ENCODE data around the gene PPP2R2D. TPM values are rescaled to one million over a fixed set of nuclear protein-coding genes. Genes with fewer than 3 reads are reported as not detected.

The PPP2R2D gene
- total RNA-seq, 2 donors from 2014 or later: 35.5 to 37.5 TPM

- TF ChIP-seq CTCF (conservative IDR thresholded peaks at IDR 0.05): no peak
- Histone ChIP-seq H3K36me3 (ENCODE audit: control insufficient read depth, insufficient read depth, low read length) (peaks cover 80% of the 10 kb centered on the region), H3K9me3 (ENCODE audit: control insufficient read depth, low read length) (no peaks in the 10 kb centered on the region), H3K27me3 (ENCODE audit: control insufficient read depth, insufficient read depth, low read length, poor library complexity, severe bottlenecking) (no peaks in the 10 kb centered on the region), H3K27ac (ENCODE audit: low read depth, low read length) (no peak overlapping the region), H3K4me3 (ENCODE audit: low read length) (no peak overlapping the region), H3K9ac (ENCODE audit: extremely low read depth, low read length, poor library complexity, severe bottlenecking) (no peak overlapping the region), H3K4me1 (ENCODE audit: control insufficient read depth, insufficient read depth, low read length) (no peaks in the 10 kb centered on the region)
- H3K27ac Mint-ChIP-seq: no peak overlapping the region
- no peak for DNase-seq
- peaks cover 83% of the 10 kb centered on the region for H3K36me3 Mint-ChIP-seq (ENCODE audit: low read depth)
- H3K4me1 Mint-ChIP-seq: no peaks in the 10 kb centered on the region
- 100% methylated on average over 1 of the region's 1 CpG; no CpG with 5 or more reads in 1 of the 2 experiments for WGBS, 2 experiments (ENCODE audit: insufficient coverage in 1 of 2, insufficient read length in 1 of 2)
- no peak overlapping the region for H3K4me3 Mint-ChIP-seq
- no peaks in the 10 kb centered on the region for H3K9me3 Mint-ChIP-seq
- H3K27me3 Mint-ChIP-seq (ENCODE audit: insufficient read depth): no peaks in the 10 kb centered on the region
Measured at GRCh38 chr10:131942455-131942854, 41.6 kb downstream of the PPP2R2D start.

GRCh38 chr10:131943021-131943814, 42.4 kb downstream of the PPP2R2D start:
- Mint-ChIP-seq H3K27me3 (ENCODE audit: insufficient read depth) (no peaks in the 10 kb centered on the region), H3K4me1 (no peaks in the 10 kb centered on the region), H3K9me3 (no peaks in the 10 kb centered on the region), H3K4me3 (no peak overlapping the region), H3K27ac (no peak overlapping the region), H3K36me3 (ENCODE audit: low read depth) (peaks cover 84% of the 10 kb centered on the region)
- peak; percentile 81 for TF ChIP-seq CTCF (conservative IDR thresholded peaks at IDR 0.05)
- H3K4me3 ChIP-seq (ENCODE audit: low read length): no peak overlapping the region
- peaks cover 83% of the 10 kb centered on the region for H3K36me3 ChIP-seq (ENCODE audit: control insufficient read depth, insufficient read depth, low read length)
- WGBS, 2 experiments (ENCODE audit: insufficient coverage in 1 of 2, insufficient read length in 1 of 2): 67 to 83% methylated on average over 3 to 11 of the region's 11 CpGs
- H3K27ac ChIP-seq (ENCODE audit: low read depth, low read length): no peak overlapping the region
- H3K27me3 ChIP-seq (ENCODE audit: control insufficient read depth, insufficient read depth, low read length, poor library complexity, severe bottlenecking): no peaks in the 10 kb centered on the region
- H3K9me3 ChIP-seq (ENCODE audit: control insufficient read depth, low read length): no peaks in the 10 kb centered on the region
- no peak overlapping the region for H3K9ac ChIP-seq (ENCODE audit: extremely low read depth, low read length, poor library complexity, severe bottlenecking)
- H3K4me1 ChIP-seq (ENCODE audit: control insufficient read depth, insufficient read depth, low read length): no peaks in the 10 kb centered on the region
- peak; percentile 87 for DNase-seq

GRCh38 chr10:131944412-131944811, 43.6 kb downstream of the PPP2R2D start:
- H3K36me3 Mint-ChIP-seq (ENCODE audit: low read depth): peaks cover 89% of the 10 kb centered on the region
- peaks cover 87% of the 10 kb centered on the region for H3K36me3 ChIP-seq (ENCODE audit: control insufficient read depth, insufficient read depth, low read length)

More at GRCh38 chr10:131944412-131944811, 43.6 kb downstream of the PPP2R2D start:
- Mint-ChIP-seq H3K4me1 (no peaks in the 10 kb centered on the region), H3K27ac (no peak overlapping the region), H3K27me3 (ENCODE audit: insufficient read depth) (no peaks in the 10 kb centered on the region), H3K9me3 (no peaks in the 10 kb centered on the region), H3K4me3 (no peak overlapping the region)
- Histone ChIP-seq H3K4me1 (ENCODE audit: control insufficient read depth, insufficient read depth, low read length) (no peaks in the 10 kb centered on the region), H3K27me3 (ENCODE audit: control insufficient read depth, insufficient read depth, low read length, poor library complexity, severe bottlenecking) (no peaks in the 10 kb centered on the region), H3K4me3 (ENCODE audit: low read length) (no peak overlapping the region), H3K9ac (ENCODE audit: extremely low read depth, low read length, poor library complexity, severe bottlenecking) (no peak overlapping the region), H3K9me3 (ENCODE audit: control insufficient read depth, low read length) (no peaks in the 10 kb centered on the region), H3K27ac (ENCODE audit: low read depth, low read length) (no peak overlapping the region)
- 86 to 100% methylated on average over 1 to 4 of the region's 4 CpGs for WGBS, 2 experiments (ENCODE audit: insufficient coverage in 1 of 2, insufficient read length in 1 of 2)
- DNase-seq: peak; percentile 30
- TF ChIP-seq CTCF (conservative IDR thresholded peaks at IDR 0.05): no peak

Data from endodermal cell (in vitro differentiated cells).